Keratinocyte (primary cell): ENCODE measurements around the gene KLHL29.

Experiments used
- EZH2 ChIP-seq: IDR thresholded peaks from one replicate; pipeline ENCODE4 v1.6.1; 2012; ENCODE audit warnings: inconsistent platforms, mild to moderate bottlenecking, low read length, moderate library complexity
- TF ChIP-seq, protein P1 (sequence below), 3 experiments: IDR thresholded peaks in 1 of 3; conservative IDR thresholded peaks in 1 of 3; optimal IDR thresholded peaks in 1 of 3; 2 replicates in 2 of 3; 3 replicates in 1 of 3; pipeline versions ENCODE3 to v1.5.1; 2011; ENCODE audit warnings: low read length in 3 of 3, mild to moderate bottlenecking in 3 of 3, moderate library complexity in 2 of 3, control low read depth in 1 of 3, inconsistent platforms in 1 of 3; ENCODE audit not compliant: insufficient read depth in 2 of 3; ENCODE audit errors: extremely low read depth in 1 of 3

DNA sequence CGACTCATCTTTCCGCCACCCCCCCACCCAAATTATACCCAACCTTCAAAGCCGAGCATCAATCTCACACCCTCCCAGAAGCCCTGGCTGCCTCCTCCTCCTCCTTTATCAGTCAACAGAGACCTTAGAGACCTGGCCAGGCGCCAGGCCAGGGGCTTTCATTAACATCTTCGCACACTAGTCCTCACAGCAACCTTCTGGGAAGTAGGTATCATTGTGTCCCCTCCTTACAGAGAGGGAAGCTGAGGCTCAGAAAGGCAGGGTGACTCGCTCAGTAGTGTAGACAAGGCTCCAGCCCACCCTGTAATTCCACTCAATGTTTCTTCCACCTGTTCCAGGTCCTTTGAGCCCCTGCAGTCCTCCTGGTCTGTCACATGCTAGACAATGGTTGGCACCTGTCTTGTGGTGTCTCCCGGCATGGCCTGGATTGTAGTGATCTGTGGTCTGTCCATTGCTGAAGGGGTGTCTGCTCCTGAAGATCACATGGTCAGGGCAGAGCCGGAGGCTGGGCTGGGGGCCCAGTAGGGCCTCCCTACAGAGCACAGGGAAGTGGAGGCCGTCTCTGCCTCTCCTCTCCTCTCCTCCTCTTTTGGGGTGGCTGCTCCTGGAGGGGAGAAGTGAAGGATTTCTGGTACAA, 36.0 kb downstream of the KLHL29 start:
- TF ChIP-seq, protein P1, sequence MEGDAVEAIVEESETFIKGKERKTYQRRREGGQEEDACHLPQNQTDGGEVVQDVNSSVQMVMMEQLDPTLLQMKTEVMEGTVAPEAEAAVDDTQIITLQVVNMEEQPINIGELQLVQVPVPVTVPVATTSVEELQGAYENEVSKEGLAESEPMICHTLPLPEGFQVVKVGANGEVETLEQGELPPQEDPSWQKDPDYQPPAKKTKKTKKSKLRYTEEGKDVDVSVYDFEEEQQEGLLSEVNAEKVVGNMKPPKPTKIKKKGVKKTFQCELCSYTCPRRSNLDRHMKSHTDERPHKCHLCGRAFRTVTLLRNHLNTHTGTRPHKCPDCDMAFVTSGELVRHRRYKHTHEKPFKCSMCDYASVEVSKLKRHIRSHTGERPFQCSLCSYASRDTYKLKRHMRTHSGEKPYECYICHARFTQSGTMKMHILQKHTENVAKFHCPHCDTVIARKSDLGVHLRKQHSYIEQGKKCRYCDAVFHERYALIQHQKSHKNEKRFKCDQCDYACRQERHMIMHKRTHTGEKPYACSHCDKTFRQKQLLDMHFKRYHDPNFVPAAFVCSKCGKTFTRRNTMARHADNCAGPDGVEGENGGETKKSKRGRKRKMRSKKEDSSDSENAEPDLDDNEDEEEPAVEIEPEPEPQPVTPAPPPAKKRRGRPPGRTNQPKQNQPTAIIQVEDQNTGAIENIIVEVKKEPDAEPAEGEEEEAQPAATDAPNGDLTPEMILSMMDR (optimal IDR thresholded peaks at IDR 0.05 in 1 of 3, IDR thresholded peaks at IDR 0.05 in 1 of 3, conservative IDR thresholded peaks at IDR 0.05 in 1 of 3; ENCODE audit: extremely low read depth in 1 of 3, insufficient read depth in 2 of 3, low read length in 3 of 3): no peak
- TF ChIP-seq EZH2: no peak
